Caco-2 (cell line): ENCODE measurements around the gene P2RY6. TPM values are rescaled to one million over a fixed set of nuclear protein-coding genes. Genes with fewer than 3 reads are reported as not detected.
A peak's percentile ranks its signal among the peaks of the same experiment; 100 is the strongest.
"Not testable (repeated sequence)": the region's sequence is repeated elsewhere in the genome, so short reads cannot be mapped to it uniquely, and the experiment has no call there.

ENCODE experiments used
- BruUV-seq: library from RNA; stranded (reverse); fragments of 400-500 nt; replicated peaks from 2 replicates; lab custom pipeline; 2021; lab: Mats Ljungman, UMichigan
- CTCF ChIA-PET: fragments of 300-600 bp; sonication (Branson Sonifier 250); formaldehyde crosslinking; loops from one replicate; lab custom pipeline; 2022; ENCODE audit warnings: antibody characterized with exemption; lab: Charles Lee
- POLR2A ChIA-PET: fragments of 300-600 bp; sonication (Branson Sonifier 250); formaldehyde crosslinking; loops from one replicate; lab custom pipeline; 2022; ENCODE audit warnings: antibody characterized with exemption; lab: Charles Lee
- DNase-seq, 2 experiments: peaks; one replicate each; pipeline versions ENCODE4 v3.0.0 to v3.0.0-alpha.2; 2020 to 2022
- H3K27me3 ChIP-seq: replicated peaks from 2 replicates; pipeline ENCODE4 v1.6.0; 2011; ENCODE audit warnings: low read length; ENCODE audit not compliant: control insufficient read depth, insufficient read depth
- H3K36me3 ChIP-seq: 2 replicates; pipeline ENCODE4 v1.5.1; 2011; ENCODE audit warnings: low read length; ENCODE audit not compliant: control insufficient read depth, insufficient read depth
- H3K4me1 ChIP-seq: fragments of 250-450 bp; sonication (Bioruptor Pico); 2 replicates; pipeline ENCODE4 v1.5.1; 2020; ENCODE audit warnings: mild to moderate bottlenecking
- H3K4me3 ChIP-seq: 2 replicates; pipeline ENCODE4 v1.5.1; 2011; ENCODE audit warnings: low read depth, mild to moderate bottlenecking, control low read depth, low read length
- H3K9me3 ChIP-seq: fragments of 250-450 bp; sonication (Bioruptor Pico); 2 replicates; pipeline ENCODE4 v1.5.1; 2020; ENCODE audit warnings: mild to moderate bottlenecking, moderate library complexity
- H3K27ac Mint-ChIP-seq: one replicate; pipeline ENCODE4 v1.8.0; 2022; ENCODE audit warnings: mixed read lengths; ENCODE audit not compliant: unreplicated experiment
- H3K27me3 Mint-ChIP-seq: one replicate; pipeline ENCODE4 v1.8.0; 2022; ENCODE audit warnings: mixed read lengths; ENCODE audit not compliant: insufficient read depth, unreplicated experiment
- H3K36me3 Mint-ChIP-seq: one replicate; pipeline ENCODE4 v1.8.0; 2022; ENCODE audit warnings: mild to moderate bottlenecking, mixed read lengths; ENCODE audit not compliant: insufficient read depth, unreplicated experiment
- H3K4me1 Mint-ChIP-seq: one replicate; pipeline ENCODE4 v1.8.0; 2022; ENCODE audit warnings: low read depth, mixed read lengths; ENCODE audit not compliant: unreplicated experiment
- H3K4me3 Mint-ChIP-seq: one replicate; pipeline ENCODE4 v1.8.0; 2022; ENCODE audit warnings: mild to moderate bottlenecking, moderate library complexity, mixed read lengths; ENCODE audit not compliant: unreplicated experiment
- H3K9me3 Mint-ChIP-seq: one replicate; pipeline ENCODE4 v1.8.0; 2022; ENCODE audit warnings: mixed read lengths; ENCODE audit not compliant: unreplicated experiment
- intact Hi-C: fragments of 100-400 bp; cut with micrococcal nuclease; formaldehyde crosslinking; loops from one replicate; pipeline ENCODE4 v1.10.0; 2022; ENCODE audit not compliant: unreplicated experiment
- total RNA-seq: library from RNA; stranded (reverse); gene quantifications from 2 replicates; pipeline ENCODE4 v1.2.3, GENCODE V29; 2022
- TF ChIP-seq, protein P1 (sequence below), 2 experiments: fragments of 200-600 bp in 1 of 2; IDR thresholded peaks; 1 replicate in 1 of 2; 2 replicates in 1 of 2; pipeline versions ENCODE4 v1.5.1 to v1.8.0; 2011 to 2022; ENCODE audit warnings: antibody characterized with exemption in 1 of 2, control low read depth in 1 of 2, inconsistent platforms in 1 of 2, low read depth in 1 of 2, low read length in 1 of 2, mild to moderate bottlenecking in 1 of 2, moderate library complexity in 1 of 2; ENCODE audit not compliant: insufficient read depth in 1 of 2, severe bottlenecking in 1 of 2, unreplicated experiment in 1 of 2

P2RY6 gene
- total RNA-seq, 1 experiment from 2014 or later = 55.7 TPM

- DNase-seq = no peak
- intact Hi-C loops = no loop called here
- ChIA-PET POLR2A (interaction anchor here (1.2 to 1.6 kb wide), 5 partner anchors 10 to 35 kb away, joined by 3 to 11 read pairs (median 4); no protein-coding TSS in a partner anchor), CTCF (interaction anchor here (0.5 to 2.2 kb wide), 10 partner anchors 14 to 438 kb away, joined by 3 to 20 read pairs (median 4); no protein-coding TSS in a partner anchor)
- TF ChIP-seq, protein P1, sequence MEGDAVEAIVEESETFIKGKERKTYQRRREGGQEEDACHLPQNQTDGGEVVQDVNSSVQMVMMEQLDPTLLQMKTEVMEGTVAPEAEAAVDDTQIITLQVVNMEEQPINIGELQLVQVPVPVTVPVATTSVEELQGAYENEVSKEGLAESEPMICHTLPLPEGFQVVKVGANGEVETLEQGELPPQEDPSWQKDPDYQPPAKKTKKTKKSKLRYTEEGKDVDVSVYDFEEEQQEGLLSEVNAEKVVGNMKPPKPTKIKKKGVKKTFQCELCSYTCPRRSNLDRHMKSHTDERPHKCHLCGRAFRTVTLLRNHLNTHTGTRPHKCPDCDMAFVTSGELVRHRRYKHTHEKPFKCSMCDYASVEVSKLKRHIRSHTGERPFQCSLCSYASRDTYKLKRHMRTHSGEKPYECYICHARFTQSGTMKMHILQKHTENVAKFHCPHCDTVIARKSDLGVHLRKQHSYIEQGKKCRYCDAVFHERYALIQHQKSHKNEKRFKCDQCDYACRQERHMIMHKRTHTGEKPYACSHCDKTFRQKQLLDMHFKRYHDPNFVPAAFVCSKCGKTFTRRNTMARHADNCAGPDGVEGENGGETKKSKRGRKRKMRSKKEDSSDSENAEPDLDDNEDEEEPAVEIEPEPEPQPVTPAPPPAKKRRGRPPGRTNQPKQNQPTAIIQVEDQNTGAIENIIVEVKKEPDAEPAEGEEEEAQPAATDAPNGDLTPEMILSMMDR (IDR thresholded peaks at IDR 0.05; ENCODE audit: insufficient read depth in 1 of 2, low read depth in 1 of 2, low read length in 1 of 2, severe bottlenecking in 1 of 2, unreplicated experiment in 1 of 2) = no peak
- Mint-ChIP-seq H3K36me3 (peaks cover 71% of the 10 kb centered on the region), H3K4me3 (peak overlapping the region; percentile 80), H3K4me1 (peaks cover 80% of the 10 kb centered on the region), H3K9me3 (no peaks in the 10 kb centered on the region), H3K27me3 (no peaks in the 10 kb centered on the region), H3K27ac (peak overlapping the region; percentile 99)
- H3K4me1 ChIP-seq = peaks cover 85% of the 10 kb centered on the region
- H3K36me3 ChIP-seq = peaks cover 3% of the 10 kb centered on the region; the same call in 1 of the 2 replicates
- no peaks in the 10 kb centered on the region for H3K27me3 ChIP-seq
- H3K9me3 ChIP-seq = no peaks in the 10 kb centered on the region
- peak overlapping the region; percentile 38 for H3K4me3 ChIP-seq
- BruUV-seq = no TSS peak
These were observed 521 bp downstream of the P2RY6 start for GRCh38 chr11:73272680-73273038.

- Mint-ChIP-seq H3K4me1 (peaks cover 74% of the 10 kb centered on the region), H3K9me3 (no peaks in the 10 kb centered on the region), H3K4me3 (peak overlapping the region; percentile 80), H3K36me3 (peaks cover 75% of the 10 kb centered on the region), H3K27ac (peak overlapping the region; percentile 99), H3K27me3 (no peaks in the 10 kb centered on the region)
- CTCF ChIA-PET = interaction anchor here (0.5 to 2.2 kb wide), 9 partner anchors 9 to 439 kb away, joined by 3 to 20 read pairs (median 5); no protein-coding TSS in a partner anchor
- Histone ChIP-seq H3K27me3 (no peaks in the 10 kb centered on the region), H3K9me3 (no peaks in the 10 kb centered on the region), H3K4me3 (peak overlapping the region; percentile 38), H3K4me1 (peaks cover 89% of the 10 kb centered on the region), H3K36me3 (peaks cover 3% of the 10 kb centered on the region; the same call in 1 of the 2 replicates)
- POLR2A ChIA-PET = interaction anchor here (0.8 to 1.6 kb wide), 5 partner anchors 11 to 36 kb away, joined by 3 to 6 read pairs (median 4); no protein-coding TSS in a partner anchor
- no TSS peak for BruUV-seq
- DNase-seq = peak in 1 of 2 experiments; percentile 38
- intact Hi-C loops = no loop called here
- TF ChIP-seq, protein P1 (IDR thresholded peaks at IDR 0.05; ENCODE audit: insufficient read depth in 1 of 2, low read depth in 1 of 2, low read length in 1 of 2, severe bottlenecking in 1 of 2, unreplicated experiment in 1 of 2) = no peak
These were observed 1.2 kb downstream of the P2RY6 start for GRCh38 chr11:73273222-73273895.

GRCh38 chr11:73274191-73274590 is 2.1 kb downstream of the P2RY6 start:
- H3K27me3 ChIP-seq, H3K36me3 ChIP-seq, H3K9me3 ChIP-seq, H3K4me3 ChIP-seq, POLR2A ChIA-PET, H3K27me3 Mint-ChIP-seq, intact Hi-C loops, BruUV-seq, DNase-seq, H3K9me3 Mint-ChIP-seq: not testable (repeated sequence)
- Mint-ChIP-seq H3K27ac (peak overlapping the region; percentile 99), H3K4me1 (peaks cover 69% of the 10 kb centered on the region), H3K36me3 (peaks cover 83% of the 10 kb centered on the region), H3K4me3 (peak overlapping the region; percentile 80)
- H3K4me1 ChIP-seq = peaks cover 88% of the 10 kb centered on the region
- CTCF ChIA-PET = interaction anchor here (0.5 to 2.2 kb wide), 4 partner anchors 8 to 76 kb away, joined by 3 to 20 read pairs (median 4); no protein-coding TSS in a partner anchor
